NAMALWA (cell line): ENCODE results near the gene ELP1.
"Not testable (repeated sequence)": the region's sequence is repeated elsewhere in the genome, so short reads cannot be mapped to it uniquely, and the experiment has no call there.

Source experiments
- DNase-seq: peaks from one replicate; pipeline ENCODE4 v3.0.0-alpha.2; 2015; ENCODE audit warnings: low spot score

ELP1 gene

GRCh38 chr9:108933231-108933717 lies 650 bp downstream of the ELP1 start:
- no peak for DNase-seq

- DNase-seq = no peak
Observed at GRCh38 chr9:108928386-108928785, 5.5 kb downstream of the ELP1 start.

- DNase-seq = no peak
Observed at GRCh38 chr9:108924466-108924865, 9.5 kb downstream of the ELP1 start.

GRCh38 chr9:108921200-108921599 lies 12.7 kb downstream of the ELP1 start:
- DNase-seq = no peak

- not testable (repeated sequence) for DNase-seq
Observed at GRCh38 chr9:108920401-108920800, 13.5 kb downstream of the ELP1 start.

GRCh38 chr9:108919517-108919916 lies 14.4 kb downstream of the ELP1 start:
- no peak for DNase-seq

- no peak for DNase-seq
Observed at GRCh38 chr9:108913391-108913790, 20.5 kb downstream of the ELP1 start.

GRCh38 chr9:108911820-108912219 lies 22.1 kb downstream of the ELP1 start:
- no peak for DNase-seq

- no peak for DNase-seq
Observed at GRCh38 chr9:108910914-108911313, 23.0 kb downstream of the ELP1 start.

- no peak for DNase-seq
Observed at GRCh38 chr9:108910402-108910801, 23.5 kb downstream of the ELP1 start.

- no peak for DNase-seq
Observed at GRCh38 chr9:108905494-108905893, 28.4 kb downstream of the ELP1 start.

GRCh38 chr9:108904161-108904560 lies 29.8 kb downstream of the ELP1 start:
- DNase-seq = no peak

GRCh38 chr9:108903420-108904103 lies 30.4 kb downstream of the ELP1 start:
- DNase-seq = no peak

- DNase-seq = no peak
Observed at GRCh38 chr9:108900176-108900575, 33.7 kb downstream of the ELP1 start.

GRCh38 chr9:108899023-108899695 lies 34.8 kb downstream of the ELP1 start:
- DNase-seq = not testable (repeated sequence)

GRCh38 chr9:108897324-108898096 lies 36.4 kb downstream of the ELP1 start:
- no peak for DNase-seq

GRCh38 chr9:108894225-108894997 lies 39.5 kb downstream of the ELP1 start:
- no peak for DNase-seq

GRCh38 chr9:108889649-108890067 lies 44.3 kb downstream of the ELP1 start:
- peak; percentile 9 for DNase-seq

GRCh38 chr9:108886594-108887271 lies 47.2 kb downstream of the ELP1 start:
- not testable (repeated sequence) for DNase-seq

GRCh38 chr9:108885643-108886348 lies 48.1 kb downstream of the ELP1 start:
- DNase-seq = peak; percentile 68

- DNase-seq = no peak
Observed at GRCh38 chr9:108884701-108885100, 49.2 kb downstream of the ELP1 start.
